ENCODE results near the gene USP16. TPM values are rescaled to one million over a fixed set of nuclear protein-coding genes. Genes with fewer than 3 reads are reported as not detected.

USP16 gene
- total and polyA plus RNA-seq, 2 of the 13 experiments (the other 11 are each of a cell fraction or from before 2014, with no cell fraction given) = 16.5 to 46.9 TPM

GRCh38 chr21:28992526-28993292, 31.8 kb upstream of the USP16 start, which contains the start of gene LTN1 (continued):
- TF ChIP-seq KAT8 (CRISPR knock-in tag; IDR thresholded peaks at IDR 0.05) (peak; percentile 99), ZNF556 (CRISPR knock-in tag; IDR thresholded peaks at IDR 0.05; ENCODE audit: borderline replicate concordance) (peak; percentile 73; the same call in 1 of the 2 replicates), ZNF207 (IDR thresholded peaks at IDR 0.05; ENCODE audit: borderline replicate concordance) (no peak), ZBTB3 (CRISPR knock-in tag; IDR thresholded peaks at IDR 0.05; ENCODE audit: borderline replicate concordance, low read depth) (no peak), MTA1 (CRISPR knock-in tag; IDR thresholded peaks at IDR 0.05; ENCODE audit: borderline replicate concordance) (peak; percentile 50; the same call in 1 of the 2 replicates), ATF7 (IDR thresholded peaks at IDR 0.05) (peak; percentile 95), ATF7 (CRISPR knock-in tag; IDR thresholded peaks at IDR 0.05) (peak; percentile 99), RXRB (CRISPR knock-in tag; IDR thresholded peaks at IDR 0.05; ENCODE audit: borderline replicate concordance) (no peak), ETV6 (CRISPR knock-in tag; conservative IDR thresholded peaks at IDR 0.05) (no peak), FOXJ3 (CRISPR knock-in tag; IDR thresholded peaks at IDR 0.05; ENCODE audit: borderline replicate concordance) (peak; percentile 44; the same call in 1 of the 2 replicates), ZNF225 (CRISPR knock-in tag; IDR thresholded peaks at IDR 0.05) (peak; percentile 58; the same call in 1 of the 2 replicates), CEBPZ (IDR thresholded peaks at IDR 0.05; ENCODE audit: low read length) (no peak), RERE (CRISPR knock-in tag; IDR thresholded peaks at IDR 0.05; ENCODE audit: low read depth) (no peak), MEIS1 (CRISPR knock-in tag; IDR thresholded peaks at IDR 0.05; ENCODE audit: borderline replicate concordance) (peak; percentile 80; the same call in 1 of the 2 replicates), FLYWCH1 (CRISPR knock-in tag; IDR thresholded peaks at IDR 0.05) (no peak), KAT2B (IDR thresholded peaks at IDR 0.05; ENCODE audit: borderline replicate concordance, low read depth, low read length) (no peak), ZNF605 (CRISPR knock-in tag; IDR thresholded peaks at IDR 0.05) (peak; percentile 46; the same call in 1 of the 2 replicates), CBX2 (IDR thresholded peaks at IDR 0.05; ENCODE audit: low read depth, low read length) (no peak), CBX2 (CRISPR knock-in tag; IDR thresholded peaks at IDR 0.05; ENCODE audit: low read depth) (peak; percentile 36; the same call in 1 of the 2 replicates)
- TF ChIP-seq, protein P1, sequence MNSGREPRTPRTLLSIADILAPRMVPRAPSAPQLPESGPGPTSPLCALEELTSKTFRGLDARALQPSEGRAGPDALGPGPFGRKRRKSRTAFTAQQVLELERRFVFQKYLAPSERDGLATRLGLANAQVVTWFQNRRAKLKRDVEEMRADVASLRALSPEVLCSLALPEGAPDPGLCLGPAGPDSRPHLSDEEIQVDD (CRISPR knock-in tag; IDR thresholded peaks at IDR 0.05; ENCODE audit: borderline replicate concordance) = no peak

Measured in HepG2 (cell line).